NT2/D1 (cell line): ENCODE results near the gene EFTUD2.

Experiments used
- SUZ12 ChIP-seq: IDR thresholded peaks from 2 replicates; pipeline ENCODE4 v1.6.1; 2011; ENCODE audit not compliant: insufficient read length, insufficient read depth; ENCODE audit errors: extremely low read depth
- YY1 ChIP-seq: IDR thresholded peaks from 2 replicates; pipeline ENCODE4 v1.6.1; 2011; ENCODE audit not compliant: insufficient read length, insufficient read depth
- ZNF274 ChIP-seq: IDR thresholded peaks from 2 replicates; pipeline ENCODE4 v1.6.1; 2011; ENCODE audit warnings: mild to moderate bottlenecking, low read depth, low read length

DNA sequence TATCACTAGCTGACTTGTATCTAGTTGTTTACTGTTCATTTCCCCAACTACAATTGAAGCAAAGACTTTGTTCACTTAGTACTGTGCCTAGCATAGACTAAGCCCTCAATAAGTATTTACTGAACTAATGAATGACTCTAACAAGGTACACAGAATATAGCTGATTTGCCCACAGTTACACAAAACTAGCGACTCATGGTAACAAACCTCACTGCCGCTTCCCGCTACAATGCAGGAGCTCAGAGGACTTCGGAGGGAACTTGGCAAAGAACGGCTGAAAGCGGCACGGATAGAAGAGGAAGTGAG lies 524 bp downstream of the EFTUD2 start:
- TF ChIP-seq YY1 (no peak), ZNF274 (no peak), SUZ12 (no peak)
